Esophagus (tissue), 2 donors: ENCODE data around the gene BCL11B. TPM values are rescaled to one million over a fixed set of nuclear protein-coding genes. Genes with fewer than 3 reads are reported as not detected.

Experiments used
- H3K27ac ChIP-seq, 2 donors: one replicate each; pipeline ENCODE4 v1.5.1; 2013; ENCODE audit warnings: low read depth in 2 of 2, mild to moderate bottlenecking in 2 of 2, inconsistent platforms in 1 of 2, low read length in 1 of 2, moderate library complexity in 1 of 2
- H3K27me3 ChIP-seq, 2 donors: one replicate each; pipeline ENCODE4 v1.6.1; 2013; ENCODE audit warnings: low read length in 2 of 2, control low read depth in 1 of 2, mild to moderate bottlenecking in 1 of 2; ENCODE audit not compliant: insufficient read depth in 2 of 2, control insufficient read depth in 1 of 2
- H3K36me3 ChIP-seq, 2 donors: one replicate each; pipeline ENCODE4 v1.6.1; 2013; ENCODE audit warnings: low read length in 1 of 2; ENCODE audit not compliant: control insufficient read depth in 2 of 2, insufficient read depth in 2 of 2
- H3K4me1 ChIP-seq, 2 donors: one replicate each; pipeline ENCODE4 v1.6.1; 2013; ENCODE audit warnings: low read length in 1 of 2; ENCODE audit not compliant: control insufficient read depth in 2 of 2, insufficient read depth in 2 of 2
- H3K4me3 ChIP-seq, 2 donors: one replicate each; pipeline ENCODE4 v1.5.1; 2013; ENCODE audit warnings: low read length in 2 of 2, mild to moderate bottlenecking in 2 of 2, low read depth in 1 of 2, moderate library complexity in 1 of 2
- H3K9me3 ChIP-seq, 2 donors: one replicate each; pipeline ENCODE4 v1.6.1; 2013; ENCODE audit warnings: mild to moderate bottlenecking in 2 of 2, low read depth in 1 of 2, low read length in 1 of 2, moderate library complexity in 1 of 2; ENCODE audit not compliant: control insufficient read depth in 2 of 2, insufficient read depth in 1 of 2
- WGBS, 2 donors: extraction: QIAGEN DNeasy Blood & Tissue Kit; methylation state at CpG; one replicate each; pipeline ENCODE4 v1.1.7; 2013; 5-methylcytosine and 5-hydroxymethylcytosine counted together
- polyA plus RNA-seq, 2 donors: library from polyadenylated mRNA; stranded (reverse); fragments of 200-250 nt; gene quantifications; one replicate each; pipeline ENCODE4 v1.2.3, GENCODE V29; 2013
- donor health status: healthy with polysubstance abuse.
- donor health status: Bipolar disorder and iron deficiency.

Gene BCL11B
- polyA plus RNA-seq, 2 donors: 1.7 to 2.2 TPM

- peaks cover 0 to 4% of the 10 kb centered on the region in 2 donors for H3K4me1 ChIP-seq
- no peaks in the 10 kb centered on the region for H3K36me3 ChIP-seq
- no peaks in the 10 kb centered on the region for H3K9me3 ChIP-seq
- H3K27me3 ChIP-seq: no peaks in the 10 kb centered on the region
- H3K4me3 ChIP-seq: peak overlapping the region; percentile 46 to 84
- WGBS, 2 donors: 8 to 11% methylated on average over 19 of the region's 19 CpGs
- H3K27ac ChIP-seq: peak overlapping the region; percentile 61 to 85
Observed at GRCh38 chr14:99268810-99269707, 2.9 kb downstream of the BCL11B start.

- Histone ChIP-seq H3K36me3 (no peaks in the 10 kb centered on the region), H3K4me1 (peaks cover 0 to 4% of the 10 kb centered on the region in 2 donors), H3K9me3 (no peaks in the 10 kb centered on the region), H3K27me3 (no peaks in the 10 kb centered on the region), H3K4me3 (peak overlapping the region; percentile 46 to 84), H3K27ac (peak overlapping the region; percentile 61 to 85)
- 27 to 28% methylated on average over 16 of the region's 16 CpGs for WGBS, 2 donors
Observed at GRCh38 chr14:99267837-99268781, 3.9 kb downstream of the BCL11B start.

GRCh38 chr14:99267381-99267780 is 4.6 kb downstream of the BCL11B start:
- peak overlapping the region in 1 of 2 donors; percentile 84 for H3K4me3 ChIP-seq
- no peak overlapping the region for H3K27ac ChIP-seq
- no peaks in the 10 kb centered on the region for H3K36me3 ChIP-seq
- H3K9me3 ChIP-seq: no peaks in the 10 kb centered on the region
- H3K27me3 ChIP-seq: no peaks in the 10 kb centered on the region
- H3K4me1 ChIP-seq: peaks cover 0 to 3% of the 10 kb centered on the region in 2 donors
- WGBS, 2 donors: 33 to 36% methylated on average over 4 of the region's 4 CpGs

- peak overlapping the region in 1 of 2 donors; percentile 27 for H3K4me3 ChIP-seq
- peaks cover 0 to 3% of the 10 kb centered on the region in 2 donors for H3K4me1 ChIP-seq
Observed at GRCh38 chr14:99266181-99267178, 5.5 kb downstream of the BCL11B start.

GRCh38 chr14:99265571-99265970 is 6.4 kb downstream of the BCL11B start:
- 60% methylated on average over 10 of the region's 10 CpGs for WGBS, 2 donors
- H3K27me3 ChIP-seq: no peaks in the 10 kb centered on the region

More at GRCh38 chr14:99266181-99267178, 5.5 kb downstream of the BCL11B start:
- Histone ChIP-seq H3K27me3 (no peaks in the 10 kb centered on the region), H3K9me3 (no peaks in the 10 kb centered on the region), H3K36me3 (no peaks in the 10 kb centered on the region), H3K27ac (peak overlapping the region; percentile 5 to 47)
- 8 to 13% methylated on average over 31 of the region's 31 CpGs for WGBS, 2 donors

GRCh38 chr14:99264691-99265450 is 7.1 kb downstream of the BCL11B start:
- no peaks in the 10 kb centered on the region for H3K36me3 ChIP-seq
- no peak overlapping the region for H3K4me3 ChIP-seq
- no peaks in the 10 kb centered on the region for H3K27me3 ChIP-seq
- peak overlapping the region in 1 of 2 donors; percentile 52 for H3K27ac ChIP-seq
- WGBS, 2 donors: 55 to 56% methylated on average over 17 of the region's 17 CpGs
- no peaks in the 10 kb centered on the region for H3K9me3 ChIP-seq
- H3K4me1 ChIP-seq: peaks cover 0 to 3% of the 10 kb centered on the region in 2 donors

More at GRCh38 chr14:99265571-99265970, 6.4 kb downstream of the BCL11B start:
- H3K4me3 ChIP-seq: no peak overlapping the region
- H3K4me1 ChIP-seq: peaks cover 0 to 3% of the 10 kb centered on the region in 2 donors
- no peaks in the 10 kb centered on the region for H3K9me3 ChIP-seq
- no peak overlapping the region for H3K27ac ChIP-seq
- H3K36me3 ChIP-seq: no peaks in the 10 kb centered on the region

- Histone ChIP-seq H3K27ac (no peak overlapping the region), H3K36me3 (no peaks in the 10 kb centered on the region), H3K9me3 (no peaks in the 10 kb centered on the region), H3K27me3 (no peaks in the 10 kb centered on the region), H3K4me1 (peaks cover 0 to 3% of the 10 kb centered on the region in 2 donors), H3K4me3 (no peak overlapping the region)
- 61 to 63% methylated on average over 8 of the region's 8 CpGs for WGBS, 2 donors
Observed at GRCh38 chr14:99263564-99264330, 8.2 kb downstream of the BCL11B start.

GRCh38 chr14:99262977-99263448 is 9.0 kb downstream of the BCL11B start:
- H3K27ac ChIP-seq: peak overlapping the region; percentile 54 to 74
- peaks cover 2 to 3% of the 10 kb centered on the region in 2 donors for H3K4me1 ChIP-seq
- no peaks in the 10 kb centered on the region for H3K27me3 ChIP-seq
- H3K36me3 ChIP-seq: no peaks in the 10 kb centered on the region
- H3K4me3 ChIP-seq: no peak overlapping the region
- no peaks in the 10 kb centered on the region for H3K9me3 ChIP-seq
- 44 to 52% methylated on average over 10 to 11 of the region's 11 CpGs for WGBS, 2 donors
